Pancreas (tissue), 10 donors: Measurements from ENCODE around the gene RITA1. TPM values are rescaled to one million over a fixed set of nuclear protein-coding genes. Genes with fewer than 3 reads are reported as not detected.
A peak's percentile ranks its signal among the peaks of the same experiment; 100 is the strongest.
"Not testable (repeated sequence)": the region's sequence is repeated elsewhere in the genome, so short reads cannot be mapped to it uniquely, and the experiment has no call there.

Experiments used
- ATAC-seq, 4 donors: fragments of 200-7000 bp; cut with Tn5 transposase; one replicate each; pipeline versions ENCODE4 v1.8.0 to v1.9.1; 2020; ENCODE audit warnings: mild to moderate bottlenecking in 4 of 4, moderate library complexity in 4 of 4
- DNase-seq, 6 donors: peaks; one replicate each; pipeline ENCODE4 v3.0.0-alpha.2; 2020
- FAIRE-seq: peaks from 2 replicates; lab custom pipeline; 2012; peaks lifted over from hg19 to GRCh38; lab: Jason Lieb, UNC
- H3K27ac ChIP-seq, 4 donors: fragments of 200-600 bp; sonication (generic); 1 replicate in 3 of 4; 2 replicates in 1 of 4; pipeline versions ENCODE4 v1.5.0 to v1.8.0; 2020
- H3K27me3 ChIP-seq, 4 donors: fragments of 200-600 bp; one replicate each; pipeline ENCODE4 v1.8.0; 2021
- H3K36me3 ChIP-seq, 3 donors: fragments of 200-600 bp; sonication (generic) in 1 of 3; one replicate each; pipeline versions ENCODE4 v1.5.0 to v1.8.0; 2020 to 2021
- H3K4me1 ChIP-seq, 3 donors: fragments of 200-600 bp; one replicate each; pipeline ENCODE4 v1.8.0; 2021
- H3K4me3 ChIP-seq, 4 donors: fragments of 200-600 bp; sonication (generic) in 2 of 4; one replicate each; pipeline versions ENCODE4 v1.5.0 to v1.8.0; 2020 to 2021
- H3K9me3 ChIP-seq, 4 donors: fragments of 200-600 bp; one replicate each; pipeline ENCODE4 v1.8.0; 2021
- WGBS, 2 donors: extraction: QIAGEN DNeasy Blood & Tissue Kit; methylation state at CpG; one replicate each; pipeline ENCODE4 v1.1.7; 2013; 5-methylcytosine and 5-hydroxymethylcytosine counted together
- intact Hi-C, 3 donors: fragments of 100-400 bp; cut with DNase I; formaldehyde crosslinking; loops; one replicate each; pipeline versions ENCODE4 v1.11.1 to v1.14.2; 2022
- polyA plus RNA-seq, 2 donors: library from polyadenylated mRNA; stranded (reverse); fragments of 200-250 nt; gene quantifications; one replicate each; pipeline ENCODE4 v1.2.3, GENCODE V29; 2013
- total RNA-seq, 6 donors: library from RNA; stranded (reverse); fragmentation: NEBNext Ultra II Directional in 4 of 6; extraction: Animal tissue kit (Norgen Biotek cat#: 25700) in 4 of 6; gene quantifications; one replicate each; pipeline versions ENCODE4 v1.2.1 to v1.2.4, GENCODE V29; 2021 to 2023
- TF ChIP-seq, protein P1 (sequence below), 4 donors: fragments of 200-600 bp; sonication (generic) in 3 of 4; IDR thresholded peaks; one replicate each; pipeline versions ENCODE4 v1.5.0 to v1.8.0; 2021; ENCODE audit warnings: antibody characterized with exemption in 4 of 4
- donor health status: healthy with polysubstance abuse.
- donor health status: DM: no; HTN: no; CAD: no; lungs with moderate emphysema.
- donor health status: DM: no; HTN: no; CAD: no.
- donor health status: control.
- donor health status: control.
- donor health status: Bipolar disorder and iron deficiency.
- donor health status: DM: yes; HTN: yes; CAD: no.
- donor health status: DM: no; HTN: no; CAD: no.
- donor health status: DM: no; HTN: no; CAD: no.
- donor health status: DM: yes; HTN: yes; CAD: no.

The RITA1 gene
- total and polyA plus RNA-seq, 8 donors: 4.8 to 8.9 (median 5.4) TPM

DNA sequence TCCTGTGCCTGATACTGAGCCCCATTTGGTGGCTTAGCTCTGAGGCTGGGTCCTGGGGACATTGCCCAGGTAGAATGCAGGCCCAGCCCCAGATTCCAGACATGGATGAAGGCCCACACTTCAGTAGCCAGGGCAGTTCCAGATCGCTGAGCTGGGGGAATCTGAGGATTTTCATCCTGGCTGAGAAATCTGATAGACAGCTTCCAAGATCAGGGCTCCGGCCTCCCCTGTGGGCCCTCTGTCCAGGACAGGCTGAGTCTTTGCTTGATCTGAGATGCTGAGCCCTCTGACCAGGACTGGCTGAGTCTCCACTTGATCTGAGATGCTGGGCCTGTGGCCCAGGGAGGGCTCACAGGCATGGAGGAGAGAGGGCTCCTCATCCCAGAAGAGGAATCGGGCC, 46.7 kb upstream of the RITA1 start:
- TF ChIP-seq, protein P1, sequence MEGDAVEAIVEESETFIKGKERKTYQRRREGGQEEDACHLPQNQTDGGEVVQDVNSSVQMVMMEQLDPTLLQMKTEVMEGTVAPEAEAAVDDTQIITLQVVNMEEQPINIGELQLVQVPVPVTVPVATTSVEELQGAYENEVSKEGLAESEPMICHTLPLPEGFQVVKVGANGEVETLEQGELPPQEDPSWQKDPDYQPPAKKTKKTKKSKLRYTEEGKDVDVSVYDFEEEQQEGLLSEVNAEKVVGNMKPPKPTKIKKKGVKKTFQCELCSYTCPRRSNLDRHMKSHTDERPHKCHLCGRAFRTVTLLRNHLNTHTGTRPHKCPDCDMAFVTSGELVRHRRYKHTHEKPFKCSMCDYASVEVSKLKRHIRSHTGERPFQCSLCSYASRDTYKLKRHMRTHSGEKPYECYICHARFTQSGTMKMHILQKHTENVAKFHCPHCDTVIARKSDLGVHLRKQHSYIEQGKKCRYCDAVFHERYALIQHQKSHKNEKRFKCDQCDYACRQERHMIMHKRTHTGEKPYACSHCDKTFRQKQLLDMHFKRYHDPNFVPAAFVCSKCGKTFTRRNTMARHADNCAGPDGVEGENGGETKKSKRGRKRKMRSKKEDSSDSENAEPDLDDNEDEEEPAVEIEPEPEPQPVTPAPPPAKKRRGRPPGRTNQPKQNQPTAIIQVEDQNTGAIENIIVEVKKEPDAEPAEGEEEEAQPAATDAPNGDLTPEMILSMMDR (IDR thresholded peaks at IDR 0.05): no peak
- DNase-seq: peak in 1 of 6 donors; percentile 19
- FAIRE-seq: no peak
- intact Hi-C loops: no loop called here
- Histone ChIP-seq H3K4me1 (no peaks in the 10 kb centered on the region), H3K27me3 (no peaks in the 10 kb centered on the region), H3K4me3 (no peak overlapping the region), H3K27ac (no peak overlapping the region), H3K9me3 (no peaks in the 10 kb centered on the region), H3K36me3 (no peaks in the 10 kb centered on the region)
- 70 to 83% methylated on average over 3 of the region's 3 CpGs for WGBS, 2 donors
- ATAC-seq: no peak

- Histone ChIP-seq H3K9me3 (no peaks in the 10 kb centered on the region), H3K27ac (no peak overlapping the region), H3K36me3 (no peaks in the 10 kb centered on the region), H3K4me1 (no peaks in the 10 kb centered on the region), H3K27me3 (no peaks in the 10 kb centered on the region), H3K4me3 (no peak overlapping the region)
- TF ChIP-seq, protein P1 (IDR thresholded peaks at IDR 0.05): no peak
- ATAC-seq: no peak
- WGBS, 2 donors: 69 to 85% methylated on average over 7 of the region's 7 CpGs
- DNase-seq: no peak
- intact Hi-C loops: no loop called here
- no peak for FAIRE-seq
Measured at GRCh38 chr12:113140706-113141105, 44.8 kb upstream of the RITA1 start.

DNA sequence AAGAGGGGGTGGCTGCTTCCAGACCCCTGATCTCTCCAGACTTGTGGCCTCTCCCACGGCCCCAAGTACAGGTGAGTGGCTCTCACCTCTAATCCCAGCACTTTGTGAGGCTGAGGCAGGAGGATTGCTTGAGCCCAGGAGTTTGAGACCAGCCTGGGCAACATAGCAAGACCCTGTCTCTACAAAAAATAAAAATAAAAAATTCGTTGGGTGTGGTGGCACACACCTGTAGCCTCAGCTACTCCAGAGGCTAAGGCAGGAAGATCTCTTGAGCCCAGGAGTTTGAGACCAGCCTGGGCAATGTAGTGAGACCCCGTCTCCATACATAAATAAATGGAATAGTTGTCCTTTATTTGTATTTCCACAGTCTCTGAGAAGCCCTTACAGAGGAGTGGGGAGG, 43.8 kb upstream of the RITA1 start:
- DNase-seq, FAIRE-seq, intact Hi-C loops: not testable (repeated sequence)

DNA sequence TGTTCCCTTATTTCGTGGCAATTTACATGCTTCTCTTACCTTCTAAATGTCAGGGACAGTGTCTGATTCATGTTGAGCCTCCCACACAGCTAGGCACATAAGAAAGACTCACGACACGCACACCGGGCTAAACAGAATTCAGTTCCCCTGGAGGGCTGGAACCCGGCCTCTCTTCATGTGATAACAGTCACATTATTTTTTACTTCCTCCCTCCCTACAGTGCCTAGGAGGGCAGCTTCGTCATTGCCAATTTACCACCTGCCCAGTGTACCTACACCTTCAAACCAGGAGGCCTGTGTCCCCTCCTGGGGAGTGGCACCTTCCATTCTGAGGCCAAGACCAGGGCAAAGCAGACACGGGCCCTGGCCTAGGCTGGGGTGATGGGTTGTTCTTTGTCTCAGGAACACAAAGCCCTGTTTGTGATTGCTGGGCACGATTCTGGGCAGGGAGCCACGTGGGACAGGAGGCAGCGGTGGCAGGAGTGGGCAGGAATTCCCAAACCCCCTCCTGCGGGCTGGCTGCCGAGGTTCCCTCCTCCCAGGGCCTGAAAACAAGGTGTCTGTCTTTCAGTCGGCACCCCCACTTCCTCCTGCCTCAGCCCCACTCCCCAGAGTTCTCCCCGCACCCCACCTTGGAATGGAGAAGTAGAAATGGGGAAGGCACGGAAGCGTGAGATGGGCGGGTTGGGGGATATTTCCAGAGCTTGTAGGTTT, 43.2 kb upstream of the RITA1 start:
- TF ChIP-seq, protein P1 (IDR thresholded peaks at IDR 0.05): no peak
- Histone ChIP-seq H3K27ac (peak overlapping the region; percentile 52 to 88 (median 84)), H3K4me3 (no peak overlapping the region), H3K27me3 (no peaks in the 10 kb centered on the region), H3K36me3 (no peaks in the 10 kb centered on the region), H3K9me3 (no peaks in the 10 kb centered on the region), H3K4me1 (no peaks in the 10 kb centered on the region)
- WGBS, 2 donors: 50% methylated on average over 17 of the region's 17 CpGs
- ATAC-seq (peak; percentile 79 to 90 (median 88)), FAIRE-seq (no peak), DNase-seq (peak in 5 of 6 donors; percentile 59 to 88 (median 76))
- intact Hi-C loops: no loop called here

More for the DNA sequence above, 43.8 kb upstream of the RITA1 start:
- not testable (repeated sequence) for H3K9me3 ChIP-seq, H3K36me3 ChIP-seq, H3K4me1 ChIP-seq, ATAC-seq, H3K4me3 ChIP-seq, H3K27me3 ChIP-seq
- H3K27ac ChIP-seq: peak overlapping the region; percentile 52 to 88 (median 84)
- WGBS, 2 donors: 66 to 68% methylated on average over 3 of the region's 3 CpGs

GRCh38 chr12:113142886-113143332, 42.6 kb upstream of the RITA1 start:
- H3K27me3 ChIP-seq: no peaks in the 10 kb centered on the region
- H3K36me3 ChIP-seq: no peaks in the 10 kb centered on the region
- no peaks in the 10 kb centered on the region for H3K9me3 ChIP-seq
- peak overlapping the region; percentile 52 to 88 (median 84) for H3K27ac ChIP-seq
- DNase-seq: peak in 1 of 6 donors; percentile 38
- no peaks in the 10 kb centered on the region for H3K4me1 ChIP-seq
- intact Hi-C loops: no loop called here
- ATAC-seq: peak; percentile 7 to 55 (median 37)
- 54 to 64% methylated on average over 5 of the region's 5 CpGs for WGBS, 2 donors
- FAIRE-seq: no peak
- H3K4me3 ChIP-seq: no peak overlapping the region
- TF ChIP-seq, protein P1 (IDR thresholded peaks at IDR 0.05): no peak
